ENCODE data around the gene ANAPC2. TPM values are rescaled to one million over a fixed set of nuclear protein-coding genes. Genes with fewer than 3 reads are reported as not detected.

Gene ANAPC2
- total RNA-seq, 1 experiment from 2014 or later, result 38.7 TPM

- no peak for DNase-seq
- Histone ChIP-seq H3K4me3 (no peak overlapping the region), H3K36me3 (peaks cover 33% of the 10 kb centered on the region), H3K27ac (no peak overlapping the region), H3K9me3 (replicated peaks) (no peaks in the 10 kb centered on the region), H3K27me3 (no peaks in the 10 kb centered on the region), H3K4me1 (peaks cover 13% of the 10 kb centered on the region; the same call in 1 of the 2 replicates)
These were observed 4.3 kb downstream of the ANAPC2 start for GRCh38 chr9:137183980-137184595.

GRCh38 chr9:137182836-137183235, 5.5 kb downstream of the ANAPC2 start:
- Histone ChIP-seq H3K36me3 (peaks cover 38% of the 10 kb centered on the region), H3K4me3 (no peak overlapping the region), H3K27me3 (no peaks in the 10 kb centered on the region), H3K27ac (no peak overlapping the region), H3K4me1 (peaks cover 13% of the 10 kb centered on the region; the same call in 1 of the 2 replicates), H3K9me3 (replicated peaks) (no peaks in the 10 kb centered on the region)
- no peak for DNase-seq

- peaks cover 42% of the 10 kb centered on the region for H3K36me3 ChIP-seq
- DNase-seq, result no peak
- no peaks in the 10 kb centered on the region for H3K27me3 ChIP-seq
These were observed 6.7 kb downstream of the ANAPC2 start for GRCh38 chr9:137181680-137182079.

GRCh38 chr9:137180491-137180890, 7.9 kb downstream of the ANAPC2 start:
- Histone ChIP-seq H3K27ac (no peak overlapping the region), H3K36me3 (peaks cover 42% of the 10 kb centered on the region), H3K27me3 (no peaks in the 10 kb centered on the region), H3K9me3 (replicated peaks) (no peaks in the 10 kb centered on the region), H3K4me3 (no peak overlapping the region), H3K4me1 (no peaks in the 10 kb centered on the region)
- no peak for DNase-seq

More at GRCh38 chr9:137181680-137182079, 6.7 kb downstream of the ANAPC2 start:
- Histone ChIP-seq H3K27ac (no peak overlapping the region), H3K4me1 (peaks cover 4% of the 10 kb centered on the region; the same call in 1 of the 2 replicates), H3K9me3 (replicated peaks) (no peaks in the 10 kb centered on the region), H3K4me3 (no peak overlapping the region)

- peaks cover 42% of the 10 kb centered on the region for H3K36me3 ChIP-seq
These were observed 8.6 kb downstream of the ANAPC2 start for GRCh38 chr9:137179761-137180160.

GRCh38 chr9:137178939-137179630, 9.3 kb downstream of the ANAPC2 start:
- H3K36me3 ChIP-seq, result peaks cover 42% of the 10 kb centered on the region
- H3K4me1 ChIP-seq, result peaks cover 3% of the 10 kb centered on the region
- no peak for DNase-seq
- H3K9me3 ChIP-seq (replicated peaks), result no peaks in the 10 kb centered on the region
- no peaks in the 10 kb centered on the region for H3K27me3 ChIP-seq
- H3K27ac ChIP-seq, result no peak overlapping the region
- H3K4me3 ChIP-seq, result no peak overlapping the region

More at GRCh38 chr9:137179761-137180160, 8.6 kb downstream of the ANAPC2 start:
- no peak for DNase-seq
- no peak overlapping the region for H3K27ac ChIP-seq
- no peaks in the 10 kb centered on the region for H3K9me3 ChIP-seq (replicated peaks)
- H3K27me3 ChIP-seq, result no peaks in the 10 kb centered on the region
- H3K4me3 ChIP-seq, result no peak overlapping the region
- H3K4me1 ChIP-seq, result no peaks in the 10 kb centered on the region

- H3K36me3 ChIP-seq, result peaks cover 38% of the 10 kb centered on the region
- H3K4me3 ChIP-seq, result no peak overlapping the region
- H3K27ac ChIP-seq, result no peak overlapping the region
- no peaks in the 10 kb centered on the region for H3K9me3 ChIP-seq (replicated peaks)
- H3K4me1 ChIP-seq, result peaks cover 9% of the 10 kb centered on the region
- no peak for DNase-seq
- H3K27me3 ChIP-seq, result no peaks in the 10 kb centered on the region
These were observed 10.0 kb downstream of the ANAPC2 start for GRCh38 chr9:137178201-137178938.

GRCh38 chr9:137176302-137177182, 11.8 kb downstream of the ANAPC2 start:
- H3K27me3 ChIP-seq, result no peaks in the 10 kb centered on the region
- H3K9me3 ChIP-seq (replicated peaks), result no peaks in the 10 kb centered on the region
- peaks cover 25% of the 10 kb centered on the region for H3K36me3 ChIP-seq
- peak in 1 of 2 experiments; percentile 64 for DNase-seq
- no peak overlapping the region for H3K27ac ChIP-seq
- H3K4me3 ChIP-seq, result no peak overlapping the region
- H3K4me1 ChIP-seq, result peaks cover 27% of the 10 kb centered on the region

GRCh38 chr9:137175345-137175961, 12.9 kb downstream of the ANAPC2 start:
- peaks cover 32% of the 10 kb centered on the region for H3K4me1 ChIP-seq
- H3K27ac ChIP-seq, result no peak overlapping the region
- peaks cover under 1% of the 10 kb centered on the region; the same call in 1 of the 2 replicates for H3K27me3 ChIP-seq
- H3K9me3 ChIP-seq (replicated peaks), result no peaks in the 10 kb centered on the region
- DNase-seq, result no peak
- peaks cover 19% of the 10 kb centered on the region for H3K36me3 ChIP-seq
- H3K4me3 ChIP-seq, result no peak overlapping the region

- Histone ChIP-seq H3K4me3 (no peak overlapping the region), H3K36me3 (peaks cover 14% of the 10 kb centered on the region), H3K4me1 (peaks cover 38% of the 10 kb centered on the region), H3K27me3 (peaks cover 6% of the 10 kb centered on the region; the same call in 1 of the 2 replicates), H3K9me3 (replicated peaks) (no peaks in the 10 kb centered on the region), H3K27ac (no peak overlapping the region)
- DNase-seq, result no peak
These were observed 13.6 kb downstream of the ANAPC2 start for GRCh38 chr9:137174722-137175293.

- H3K4me1 ChIP-seq, result peaks cover 40% of the 10 kb centered on the region
- H3K36me3 ChIP-seq, result peaks cover 8% of the 10 kb centered on the region
These were observed 14.3 kb downstream of the ANAPC2 start for GRCh38 chr9:137173796-137174664.

GRCh38 chr9:137172901-137173795, 15.2 kb downstream of the ANAPC2 start:
- Histone ChIP-seq H3K27ac (peak overlapping the region; percentile 79), H3K4me1 (peaks cover 40% of the 10 kb centered on the region), H3K27me3 (peaks cover 6% of the 10 kb centered on the region; the same call in 1 of the 2 replicates), H3K4me3 (0 out of 2 replicates have a peak overlapping the region, but pooled peaks have one; percentile 0), H3K9me3 (replicated peaks) (no peaks in the 10 kb centered on the region), H3K36me3 (peaks cover 6% of the 10 kb centered on the region)
- peak; percentile 95 to 96 for DNase-seq

More at GRCh38 chr9:137173796-137174664, 14.3 kb downstream of the ANAPC2 start:
- Histone ChIP-seq H3K4me3 (0 out of 2 replicates have a peak overlapping the region, but pooled peaks have one; percentile 0), H3K27ac (peak overlapping the region; percentile 79), H3K27me3 (peaks cover 6% of the 10 kb centered on the region; the same call in 1 of the 2 replicates), H3K9me3 (replicated peaks) (no peaks in the 10 kb centered on the region)
- DNase-seq, result no peak
